HG03558 (cell line): Measurements from ENCODE around the gene SMIM1.

Experiments used
- ATAC-seq: cut with Tn5 transposase; IDR thresholded peaks from one replicate; pipeline ENCODE4 v1.9.1; 2021; ENCODE audit warnings: moderate number of reproducible peaks; ENCODE audit not compliant: unreplicated experiment; ENCODE audit errors: extremely low read depth

Gene SMIM1

GRCh38 chr1:3816331-3817137 is 44.0 kb downstream of the SMIM1 start:
- ATAC-seq, result no peak

GRCh38 chr1:3817138-3817740 is 44.7 kb downstream of the SMIM1 start:
- no peak for ATAC-seq

DNA sequence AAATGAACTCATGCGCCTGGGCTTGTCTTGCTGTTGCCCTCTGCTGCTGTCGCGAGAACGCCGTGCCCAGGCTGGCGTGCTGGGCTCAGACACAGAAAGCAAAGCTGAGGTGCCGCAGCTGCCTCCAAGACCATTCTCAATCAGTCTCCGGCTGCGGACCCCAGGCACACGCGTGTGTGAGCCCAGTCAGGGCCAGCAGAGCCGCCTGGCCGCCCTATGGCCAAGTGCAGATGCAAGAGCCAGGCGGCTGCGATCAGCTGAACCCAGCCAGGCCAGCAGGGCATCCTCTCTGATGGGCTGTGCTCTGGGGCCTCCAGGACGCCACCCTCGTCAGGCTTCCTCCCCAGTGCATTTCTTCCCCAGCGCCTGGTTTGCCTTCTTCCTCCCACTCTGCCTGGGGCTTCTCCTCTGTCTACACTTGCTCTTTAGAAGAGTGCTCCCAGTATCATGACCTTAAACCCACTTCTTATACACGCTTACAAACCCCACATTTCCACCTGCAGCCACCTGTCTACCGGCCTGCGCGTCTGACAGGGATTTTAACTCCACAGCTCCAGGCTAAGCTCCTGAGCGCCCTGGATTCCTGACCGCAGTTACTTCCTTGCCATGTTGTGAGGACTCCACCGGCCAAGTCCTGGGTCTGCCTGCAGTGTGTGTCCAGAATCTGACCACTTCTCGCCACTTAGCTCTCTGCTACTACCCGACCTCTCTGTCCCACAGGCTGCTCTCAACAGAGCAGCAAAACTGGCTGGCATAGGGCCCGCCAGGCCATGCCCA is 45.5 kb downstream of the SMIM1 start:
- ATAC-seq, result no peak

DNA sequence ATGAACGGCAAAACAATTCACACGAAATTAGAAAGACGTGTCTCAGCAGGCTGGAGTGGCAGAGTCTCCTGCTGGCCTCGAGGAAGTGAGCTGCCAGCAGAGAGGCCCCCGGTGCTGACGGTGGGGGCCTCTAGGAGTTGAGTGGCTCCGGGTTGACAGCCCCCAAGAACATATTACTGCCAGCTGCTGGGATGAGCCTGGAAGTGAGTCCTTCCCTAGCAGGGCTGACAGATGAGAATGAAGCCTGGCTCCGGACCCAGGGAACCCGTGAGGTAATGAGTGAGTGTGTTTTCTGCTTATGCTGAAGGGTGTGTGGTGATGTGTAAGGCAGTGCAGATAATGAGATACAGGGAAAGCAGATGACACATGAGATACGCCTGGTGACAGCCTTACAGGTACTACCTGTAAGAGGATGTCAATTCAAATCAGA is 47.2 kb downstream of the SMIM1 start:
- no peak for ATAC-seq

DNA sequence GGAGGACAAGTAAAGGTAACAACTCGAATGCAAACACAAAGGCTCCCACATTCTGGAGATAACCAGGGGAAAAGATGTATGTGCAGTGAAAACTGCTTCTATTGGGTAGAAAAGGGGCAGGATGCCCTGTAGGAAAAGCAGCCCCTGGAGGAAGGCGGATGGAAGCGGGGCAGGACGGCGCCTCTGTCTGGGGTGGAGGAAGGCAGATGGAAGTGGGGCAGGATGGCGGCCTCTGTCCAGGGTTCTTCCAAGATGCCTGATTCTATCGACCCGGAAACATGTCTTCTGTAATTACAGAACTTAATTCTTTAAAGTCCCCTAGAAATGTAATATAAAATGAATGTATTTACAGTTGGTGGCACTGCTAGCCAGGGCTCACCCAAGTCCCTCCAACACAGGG is 47.8 kb downstream of the SMIM1 start:
- no peak for ATAC-seq

- no peak for ATAC-seq
These were observed 48.5 kb downstream of the SMIM1 start for GRCh38 chr1:3821004-3821403.

- no peak for ATAC-seq
These were observed 48.9 kb downstream of the SMIM1 start for GRCh38 chr1:3821447-3821846.

GRCh38 chr1:3821908-3822307 is 49.4 kb downstream of the SMIM1 start:
- no peak for ATAC-seq

DNA sequence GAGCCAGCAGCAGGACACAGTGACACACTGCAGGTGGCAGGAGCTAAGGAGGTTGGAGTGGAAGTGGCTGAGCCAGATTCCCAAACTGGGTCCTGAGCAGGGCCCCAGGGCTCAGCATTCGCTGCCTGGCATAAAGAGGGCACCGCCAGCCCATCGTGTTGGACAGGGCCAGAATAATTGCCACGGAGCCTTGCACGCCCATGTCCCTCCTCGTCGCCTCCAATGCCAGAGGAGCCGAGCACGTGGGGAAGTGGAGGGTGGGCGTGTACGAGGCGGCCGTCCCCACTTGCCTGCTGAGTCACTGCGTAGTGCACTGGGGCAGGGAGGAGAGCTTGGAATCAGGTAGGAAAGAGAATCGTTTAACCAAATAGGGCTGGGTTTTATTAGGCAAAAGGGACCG is 49.9 kb downstream of the SMIM1 start:
- ATAC-seq, result no peak

DNA sequence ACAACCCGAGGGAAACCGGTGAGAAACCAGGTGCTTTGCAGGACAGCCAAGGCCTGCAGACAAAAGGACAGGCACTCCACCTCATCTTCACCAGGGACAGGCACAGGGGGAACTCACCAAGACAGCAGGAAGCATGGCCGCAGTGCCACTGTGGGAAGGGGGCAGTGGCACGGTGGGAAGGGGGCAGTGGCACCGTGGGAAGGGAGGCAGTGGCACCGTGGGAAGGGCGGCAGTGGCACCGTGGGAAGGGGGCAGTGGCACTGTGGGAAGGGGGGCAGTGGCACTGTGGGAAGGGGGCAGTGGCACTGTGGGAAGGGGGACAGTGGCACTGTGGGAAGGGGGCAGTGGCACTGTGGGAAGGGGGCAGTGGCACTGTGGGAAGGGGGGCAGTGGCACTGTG is 52.1 kb downstream of the SMIM1 start:
- ATAC-seq, result no peak

DNA sequence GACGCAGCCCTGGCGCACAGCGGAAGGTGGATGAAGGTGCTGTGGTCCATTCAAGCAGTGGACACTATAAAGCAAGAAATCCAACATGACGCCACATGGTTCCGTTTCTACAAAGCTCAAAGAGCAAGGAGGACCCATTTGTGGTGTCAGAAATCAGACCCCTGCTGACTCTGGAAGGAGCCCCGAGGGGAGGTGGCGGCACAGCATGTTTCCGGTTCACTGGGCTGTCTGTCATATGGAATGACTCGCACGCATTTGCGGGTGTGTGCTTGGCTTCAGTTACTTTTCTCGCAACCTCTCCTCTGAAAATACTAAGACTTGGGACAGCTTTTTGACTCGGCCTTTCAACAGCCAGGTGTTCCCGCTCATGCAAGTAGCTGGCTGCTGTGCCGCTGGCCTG is 52.8 kb downstream of the SMIM1 start:
- no peak for ATAC-seq
